Gastroesophageal sphincter (tissue), 4 donors: ENCODE measurements around the gene ELAVL4. TPM values are rescaled to one million over a fixed set of nuclear protein-coding genes. Genes with fewer than 3 reads are reported as not detected.

ENCODE experiments used
- ATAC-seq: fragments of 150-250 bp; one replicate; pipeline ENCODE4 v1.9.1; 2016; ENCODE audit warnings: mild to moderate bottlenecking, moderate library complexity
- H3K27ac ChIP-seq, 4 donors: fragments of 200-600 bp; sonication (generic) in 3 of 4; 1 replicate in 3 of 4; 2 replicates in 1 of 4; pipeline ENCODE4 v1.5.1; 2016 to 2019
- H3K27me3 ChIP-seq: fragments of 200-600 bp; sonication (generic); one replicate; pipeline ENCODE4 v1.5.1; 2019
- H3K36me3 ChIP-seq, 2 donors: fragments of 200-600 bp; sonication (generic); one replicate each; pipeline ENCODE4 v1.5.1; 2019; ENCODE audit warnings: control low read depth in 1 of 2
- H3K4me1 ChIP-seq, 3 donors: fragments of 200-600 bp; sonication (generic); 1 replicate in 2 of 3; 2 replicates in 1 of 3; pipeline ENCODE4 v1.5.1; 2016 to 2019; ENCODE audit warnings: control low read depth in 2 of 3
- H3K4me3 ChIP-seq, 2 donors: fragments of 200-600 bp; sonication (generic); one replicate each; pipeline ENCODE4 v1.5.1; 2019; ENCODE audit warnings: mild to moderate bottlenecking in 1 of 2, moderate library complexity in 1 of 2
- H3K9me3 ChIP-seq, 3 donors: fragments of 200-600 bp; sonication (generic); one replicate each; pipeline ENCODE4 v1.5.1; 2017 to 2019; ENCODE audit warnings: control low read depth in 2 of 3
- CTCF ChIP-seq, 4 experiments: fragments of 200-600 bp in 2 of 4; fragments of 450-650 bp in 2 of 4; sonication (generic) in 1 of 4; IDR thresholded peaks; one replicate each; pipeline ENCODE4 v1.5.1; 2017 to 2019; ENCODE audit warnings: antibody characterized with exemption in 4 of 4, mild to moderate bottlenecking in 2 of 4, moderate library complexity in 2 of 4
- EP300 ChIP-seq: sonication (generic); formaldehyde crosslinking; IDR thresholded peaks from one replicate; pipeline ENCODE4 v1.6.1; 2017; ENCODE audit warnings: antibody characterized with exemption, mild to moderate bottlenecking
- POLR2A ChIP-seq, 2 donors: fragments of 450-650 bp; IDR thresholded peaks; one replicate each; pipeline ENCODE4 v1.6.1; 2017; ENCODE audit warnings: antibody characterized with exemption in 2 of 2, mild to moderate bottlenecking in 2 of 2, moderate library complexity in 1 of 2
- POLR2AphosphoS5 ChIP-seq: sonication (generic); formaldehyde crosslinking; IDR thresholded peaks from one replicate; pipeline ENCODE4 v1.6.1; 2017; ENCODE audit warnings: antibody characterized with exemption
- WGBS, 2 donors: methylation state at CpG; one replicate each; pipeline ENCODE4 v1.1.5; 2018; ENCODE audit warnings: low coverage in 1 of 2; 5-methylcytosine and 5-hydroxymethylcytosine counted together
- total RNA-seq, 4 donors: library from RNA; depleted of rRNA; stranded (reverse); fragments of >200 nt; gene quantifications; one replicate each; pipeline ENCODE4 v1.1.0, GENCODE V29; 2016

The ELAVL4 gene
- total RNA-seq, 4 donors from 2014 or later: 0.23 to 2.4 (median 2.0) TPM; not detected in 1

- 20 to 39% methylated on average over 2 to 3 of the region's 3 CpGs for WGBS, 2 donors
- ATAC-seq: no peak
- TF ChIP-seq CTCF (IDR thresholded peaks at IDR 0.05): no peak
- no peak for TF ChIP-seq POLR2AphosphoS5
- TF ChIP-seq POLR2A (IDR thresholded peaks at IDR 0.05): no peak
- no peak for TF ChIP-seq EP300
Measured at GRCh38 chr1:50232336-50232735, 123.6 kb downstream of the ELAVL4 start.

GRCh38 chr1:50236656-50237055 is 127.9 kb downstream of the ELAVL4 start:
- Histone ChIP-seq H3K36me3 (no peaks in the 10 kb centered on the region), H3K4me1 (no peaks in the 10 kb centered on the region), H3K27me3 (peaks cover 5% of the 10 kb centered on the region), H3K9me3 (no peaks in the 10 kb centered on the region), H3K4me3 (no peak overlapping the region), H3K27ac (no peak overlapping the region)
- no peak for ATAC-seq
- 48 to 69% methylated on average over 3 of the region's 3 CpGs for WGBS, 2 donors
- no peak for TF ChIP-seq EP300
- TF ChIP-seq POLR2A (IDR thresholded peaks at IDR 0.05): no peak
- TF ChIP-seq POLR2AphosphoS5: no peak
- TF ChIP-seq CTCF (IDR thresholded peaks at IDR 0.05): no peak

More at GRCh38 chr1:50232336-50232735, 123.6 kb downstream of the ELAVL4 start:
- Histone ChIP-seq H3K36me3 (no peaks in the 10 kb centered on the region), H3K27me3 (no peaks in the 10 kb centered on the region), H3K4me3 (no peak overlapping the region), H3K9me3 (no peaks in the 10 kb centered on the region), H3K4me1 (no peaks in the 10 kb centered on the region), H3K27ac (no peak overlapping the region)

GRCh38 chr1:50237056-50237455 is 128.3 kb downstream of the ELAVL4 start:
- Histone ChIP-seq H3K27ac (no peak overlapping the region), H3K9me3 (no peaks in the 10 kb centered on the region), H3K4me1 (no peaks in the 10 kb centered on the region), H3K36me3 (no peaks in the 10 kb centered on the region), H3K27me3 (peaks cover 5% of the 10 kb centered on the region), H3K4me3 (no peak overlapping the region)
- TF ChIP-seq EP300: no peak
- TF ChIP-seq POLR2A (IDR thresholded peaks at IDR 0.05): no peak
- TF ChIP-seq POLR2AphosphoS5: no peak
- no peak for TF ChIP-seq CTCF (IDR thresholded peaks at IDR 0.05)
- WGBS, 2 donors: 80% methylated on average over 4 of the region's 6 CpGs; no CpG with 5 or more reads in 1 of the 2 donors
- no peak for ATAC-seq

- Histone ChIP-seq H3K4me1 (no peaks in the 10 kb centered on the region), H3K27me3 (peaks cover 21% of the 10 kb centered on the region), H3K36me3 (no peaks in the 10 kb centered on the region), H3K4me3 (no peak overlapping the region), H3K9me3 (no peaks in the 10 kb centered on the region), H3K27ac (no peak overlapping the region)
- ATAC-seq: no peak
- WGBS, 2 donors: 23 to 27% methylated on average over 5 of the region's 5 CpGs
- TF ChIP-seq POLR2AphosphoS5: no peak
- TF ChIP-seq CTCF (IDR thresholded peaks at IDR 0.05): no peak
- no peak for TF ChIP-seq POLR2A (IDR thresholded peaks at IDR 0.05)
- TF ChIP-seq EP300: no peak
Measured at GRCh38 chr1:50243939-50244338, 135.2 kb downstream of the ELAVL4 start.

GRCh38 chr1:50246869-50247268 is 138.1 kb downstream of the ELAVL4 start:
- Histone ChIP-seq H3K9me3 (no peaks in the 10 kb centered on the region), H3K27me3 (peaks cover 30% of the 10 kb centered on the region), H3K4me3 (no peak overlapping the region), H3K36me3 (no peaks in the 10 kb centered on the region), H3K4me1 (no peaks in the 10 kb centered on the region), H3K27ac (no peak overlapping the region)
- no peak for ATAC-seq
- TF ChIP-seq CTCF (IDR thresholded peaks at IDR 0.05) (no peak), POLR2A (IDR thresholded peaks at IDR 0.05) (no peak), POLR2AphosphoS5 (no peak), EP300 (no peak)
- 60 to 63% methylated on average over 1 of the region's 1 CpG for WGBS, 2 donors
